Activated CD8-positive, alpha-beta memory T cell treated with anti-CD3 and anti-CD28 coated beads, Interleukin-2, amount 50 U/mL, for 48 hours (primary cell): Measurements from ENCODE around the gene HOXB5.

Experiments used
- DNase-seq: peaks from one replicate; pipeline ENCODE4 v3.0.0-alpha.2; 2020

HOXB5 gene

DNA sequence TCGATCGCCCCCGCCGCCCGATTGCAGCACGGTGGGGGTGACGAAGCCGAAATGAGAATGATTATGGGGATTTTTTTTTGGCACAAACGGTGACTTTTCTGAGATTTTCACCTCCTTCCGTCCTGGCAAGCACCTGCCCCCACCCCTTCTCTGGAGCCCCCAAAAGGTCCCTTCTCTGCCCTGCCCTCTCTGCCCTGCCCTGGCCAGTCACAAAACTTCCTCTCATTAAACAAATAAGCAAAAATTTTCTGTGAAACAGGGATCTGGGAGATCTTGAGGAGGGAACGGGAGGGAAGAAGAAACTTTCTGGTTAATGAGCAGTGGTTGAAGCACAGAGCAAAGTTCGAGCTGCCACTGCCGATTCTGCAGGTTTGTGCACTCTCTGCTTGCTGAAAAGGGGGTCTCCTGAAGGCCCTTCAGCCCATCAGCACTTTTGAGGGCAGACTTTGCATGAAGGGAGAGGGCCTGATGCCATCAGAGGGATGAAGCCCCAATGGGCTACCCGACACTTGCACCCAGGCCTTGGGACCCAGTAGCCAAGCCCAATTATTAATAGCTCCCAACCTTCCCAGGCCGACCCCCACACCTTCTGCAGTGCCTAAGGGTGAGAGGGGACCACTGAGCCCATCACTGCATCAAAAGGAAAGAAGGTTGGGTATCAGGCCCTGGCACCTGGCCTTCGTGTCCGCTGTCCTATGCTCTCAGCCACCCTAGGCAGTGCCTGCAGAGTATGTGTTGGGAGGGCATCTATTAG is 22.6 kb upstream of the HOXB5 start:
- DNase-seq = no peak

- DNase-seq = no peak
Observed at GRCh38 chr17:48615047-48615962, 21.7 kb upstream of the HOXB5 start, which contains the start of gene HOXB8. Gene HOXB8 (minus strand): TSS chr17:48615292. CDS start chr17:48614704, 588 bp downstream.

GRCh38 chr17:48613862-48614694 is 20.5 kb upstream of the HOXB5 start:
- DNase-seq = no peak

GRCh38 chr17:48612854-48613691 is 19.5 kb upstream of the HOXB5 start:
- DNase-seq = no peak

DNA sequence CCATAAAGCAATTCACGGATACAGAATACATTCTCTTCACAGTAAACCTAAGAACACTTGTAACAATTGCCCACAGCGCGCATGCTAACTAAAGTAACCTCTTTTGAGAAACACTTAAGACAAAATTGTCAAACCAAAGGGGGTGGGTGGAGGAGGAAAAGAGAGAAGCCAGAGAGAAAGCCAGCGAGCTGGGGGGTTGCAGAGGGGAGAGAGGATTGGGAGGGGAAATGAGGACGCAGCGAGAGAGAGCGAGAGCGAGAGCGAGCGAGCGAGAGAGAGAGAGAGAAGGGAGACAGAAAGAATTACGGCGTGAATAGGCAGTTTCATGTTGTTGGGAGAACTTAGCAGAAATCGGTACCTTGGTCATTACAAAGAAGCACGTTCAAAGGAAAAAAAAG is 18.9 kb upstream of the HOXB5 start:
- no peak for DNase-seq

GRCh38 chr17:48611681-48612455 is 18.3 kb upstream of the HOXB5 start:
- no peak for DNase-seq

DNA sequence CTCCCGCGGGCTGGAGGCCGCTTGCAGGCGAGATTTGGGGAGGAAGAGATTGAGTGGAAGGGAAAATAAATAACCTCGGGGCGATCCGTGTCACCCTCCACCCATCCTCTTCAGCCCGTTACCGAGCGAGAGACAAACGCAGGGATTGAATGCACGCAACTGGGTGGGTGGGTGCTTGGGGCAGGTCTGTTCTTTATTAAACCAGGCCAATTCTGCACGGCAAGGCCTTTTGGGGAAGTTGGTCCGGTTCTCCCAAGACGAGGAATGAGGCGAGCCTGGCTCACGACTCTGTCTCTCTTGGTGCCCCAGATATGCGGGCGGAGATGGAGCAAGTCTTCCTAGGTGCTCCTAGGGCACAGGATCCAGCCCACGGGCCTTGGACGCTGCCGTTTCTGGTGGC is 17.6 kb upstream of the HOXB5 start:
- DNase-seq = no peak

DNA sequence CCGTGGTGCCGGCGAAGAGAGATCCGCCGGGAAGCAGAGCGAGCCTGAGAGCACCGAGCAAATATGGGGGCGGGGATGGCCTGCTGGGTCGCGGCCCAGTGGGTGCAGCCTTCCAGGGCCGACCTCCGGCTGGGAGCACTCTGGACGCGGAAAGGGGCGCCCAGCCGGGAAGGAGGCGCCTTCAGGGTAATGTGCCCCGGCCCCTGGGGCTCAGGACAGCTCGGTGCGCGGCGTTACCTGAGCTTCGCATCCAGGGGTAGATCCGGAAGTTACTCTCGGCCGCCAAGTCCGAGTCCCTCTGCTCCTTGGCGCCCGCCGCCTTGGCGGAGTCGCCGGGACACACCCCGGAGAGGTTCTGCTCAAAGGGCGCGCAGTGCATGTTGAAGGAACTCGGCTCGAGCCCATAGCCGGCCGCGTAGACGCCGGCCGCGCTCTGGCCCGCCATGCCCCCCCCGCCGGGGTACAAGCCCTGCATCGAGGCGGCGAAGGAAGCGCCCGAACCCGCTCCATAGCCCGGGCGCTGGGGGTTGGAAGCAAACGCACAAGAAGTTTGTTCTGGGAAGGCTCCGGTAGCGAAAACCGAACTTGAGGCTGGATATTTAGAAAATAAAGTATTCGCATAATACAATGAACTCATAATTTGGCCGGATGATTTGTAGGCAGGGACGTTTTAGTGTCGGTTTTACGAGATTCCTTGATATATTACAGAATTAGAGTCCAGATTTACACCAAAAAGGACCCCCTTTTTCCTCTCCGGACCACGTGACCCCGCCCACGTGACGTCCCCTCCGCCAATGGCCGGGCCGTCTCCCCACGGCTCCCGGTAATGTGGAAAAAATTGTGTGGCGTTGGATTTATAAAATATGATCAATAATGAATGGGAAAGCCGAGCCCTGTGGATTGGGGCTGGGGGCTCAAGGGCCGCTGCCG is 17.0 kb upstream of the HOXB5 start, which contains the start of gene HOXB7:
Gene HOXB7, minus strand, starts transcription at position 736 of the 930 bp plus-strand sequence. Its CDS starts 99 bp downstream, at position 637.
- DNase-seq = peak; percentile 87

- no peak for DNase-seq
Observed at GRCh38 chr17:48609759-48610281, 16.2 kb upstream of the HOXB5 start.

- DNase-seq = no peak
Observed at GRCh38 chr17:48609033-48609432, 15.5 kb upstream of the HOXB5 start.

DNA sequence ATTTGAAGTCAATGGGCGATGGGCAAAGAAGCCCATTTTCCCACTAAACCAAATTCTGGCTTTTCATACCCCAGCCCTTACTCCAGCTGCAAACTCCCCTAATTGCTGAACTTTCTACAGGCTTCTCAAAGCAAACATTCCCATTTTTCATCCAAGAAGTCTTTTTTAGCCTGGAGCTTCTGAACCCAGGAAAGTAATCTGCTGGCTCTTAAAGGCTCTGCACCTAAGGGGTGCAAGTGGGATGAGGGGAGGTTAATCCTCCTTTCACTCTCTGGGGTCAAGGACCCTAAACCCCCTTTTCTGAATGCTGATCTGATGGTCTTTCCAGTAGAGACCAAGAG is 14.9 kb upstream of the HOXB5 start:
- no peak for DNase-seq

DNA sequence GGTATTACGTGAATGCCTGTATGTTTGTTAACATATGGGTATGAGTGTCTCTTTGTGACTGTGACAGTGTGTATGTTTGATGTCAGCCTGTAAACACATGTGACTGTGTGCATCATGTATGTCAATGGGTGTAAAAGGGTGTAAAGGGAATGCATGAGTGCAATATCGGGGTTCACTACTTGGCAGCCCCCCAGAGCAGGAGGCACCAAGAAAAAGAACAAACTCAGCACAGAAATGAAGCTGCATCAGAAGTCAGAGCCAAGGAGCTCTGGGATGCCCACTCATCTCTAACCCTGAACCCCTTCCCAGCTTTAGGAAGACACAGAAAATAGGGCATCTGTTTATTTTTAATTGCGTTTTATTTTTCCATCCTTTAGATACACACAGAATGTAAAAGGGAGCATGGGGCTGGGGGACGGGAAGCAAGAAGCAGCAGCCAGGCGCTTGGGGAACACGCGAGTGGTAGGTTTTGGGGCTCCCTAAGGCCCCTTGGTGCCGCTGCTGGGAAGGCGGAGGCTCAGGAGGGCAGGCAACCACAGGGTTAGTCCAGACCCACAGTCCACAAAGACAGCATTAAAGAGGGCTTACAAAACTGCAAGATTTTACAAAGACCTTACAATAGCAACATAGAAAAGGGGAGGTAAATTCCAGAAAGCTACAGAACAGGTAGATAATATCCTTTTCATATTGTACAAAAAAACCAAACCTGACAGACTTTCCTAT is 13.5 kb upstream of the HOXB5 start:
- no peak for DNase-seq

DNA sequence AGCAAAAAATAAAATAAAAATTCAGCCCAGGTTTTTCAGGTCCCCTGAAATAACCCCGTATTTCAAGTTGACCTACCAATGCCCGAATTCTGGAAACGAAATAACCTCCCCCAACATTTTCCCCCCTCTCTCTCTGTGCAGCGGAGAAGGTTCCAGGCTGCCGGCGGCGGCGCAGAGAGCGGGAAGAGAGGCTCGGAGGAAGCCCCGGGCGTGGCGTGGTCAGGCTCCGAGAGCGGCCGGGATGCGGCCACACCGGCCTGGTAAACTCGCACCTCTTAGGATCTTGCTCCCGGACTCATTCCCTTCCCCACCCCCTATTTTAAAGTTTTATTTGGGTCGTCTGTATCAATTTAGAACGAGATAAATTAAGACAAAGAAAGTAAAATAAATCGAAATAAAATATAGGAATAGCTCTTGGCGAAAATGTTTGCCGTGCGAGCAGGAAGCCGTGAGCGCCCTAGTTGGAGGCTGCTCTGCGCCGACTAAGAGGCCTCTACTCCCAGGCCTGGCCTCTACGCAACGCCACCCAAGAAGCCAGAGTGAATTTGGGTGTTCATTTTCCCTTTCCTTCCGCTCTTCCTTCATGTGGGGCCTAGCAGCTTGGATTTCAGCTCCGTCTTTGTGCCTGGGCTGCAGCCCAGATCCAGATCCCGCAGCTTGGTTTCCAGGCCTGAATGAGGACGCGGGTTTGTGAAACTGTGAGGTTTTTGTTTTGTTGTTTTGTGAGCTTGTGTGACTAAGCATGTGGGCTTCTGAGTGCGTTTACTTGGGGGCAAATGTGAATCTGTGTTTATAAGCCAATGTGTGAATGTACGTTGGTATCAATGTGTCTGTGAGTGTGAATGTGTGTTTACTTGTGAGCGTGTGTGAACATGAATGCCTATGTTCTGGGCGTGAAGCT is 12.7 kb upstream of the HOXB5 start:
- DNase-seq = no peak

GRCh38 chr17:48605409-48605919 is 11.9 kb upstream of the HOXB5 start:
- no peak for DNase-seq

- DNase-seq = no peak
Observed at GRCh38 chr17:48604770-48605329, 11.3 kb upstream of the HOXB5 start, which contains the start of gene HOXB6. Gene HOXB6 (minus strand): TSS chr17:48604986. CDS start chr17:48598150, 6,836 bp downstream.

GRCh38 chr17:48603959-48604769 is 10.6 kb upstream of the HOXB5 start:
- no peak for DNase-seq
